Osteocyte (in vitro differentiated cells): ENCODE measurements around the gene DCTN2. TPM values are rescaled to one million over a fixed set of nuclear protein-coding genes. Genes with fewer than 3 reads are reported as not detected.
"Not testable (repeated sequence)": the region's sequence is repeated elsewhere in the genome, so short reads cannot be mapped to it uniquely, and the experiment has no call there.

Experiments
- DNase-seq: peaks from one replicate; pipeline ENCODE4 v3.0.0; 2021; ENCODE audit warnings: mixed read lengths; ENCODE audit not compliant: unreplicated experiment; ENCODE audit errors: extremely low spot score
- H3K27ac Mint-ChIP-seq: one replicate; pipeline ENCODE4 v1.8.0; 2021; ENCODE audit warnings: mild to moderate bottlenecking, mixed read lengths; ENCODE audit not compliant: unreplicated experiment
- H3K27me3 Mint-ChIP-seq: one replicate; pipeline ENCODE4 v1.8.0; 2021; ENCODE audit warnings: mixed read lengths; ENCODE audit not compliant: unreplicated experiment
- H3K36me3 Mint-ChIP-seq: one replicate; pipeline ENCODE4 v1.8.0; 2021; ENCODE audit warnings: mixed read lengths; ENCODE audit not compliant: unreplicated experiment
- H3K4me1 Mint-ChIP-seq: one replicate; pipeline ENCODE4 v1.8.0; 2021; ENCODE audit warnings: mixed read lengths; ENCODE audit not compliant: unreplicated experiment
- H3K4me3 Mint-ChIP-seq: one replicate; pipeline ENCODE4 v1.8.0; 2021; ENCODE audit warnings: mild to moderate bottlenecking, moderate library complexity, mixed read lengths; ENCODE audit not compliant: unreplicated experiment
- H3K9me3 Mint-ChIP-seq: one replicate; pipeline ENCODE4 v1.8.0; 2021; ENCODE audit warnings: mixed read lengths; ENCODE audit not compliant: unreplicated experiment
- CTCF ChIP-seq: fragments of 200-600 bp; sonication (generic); IDR thresholded peaks from 2 replicates; pipeline ENCODE4 v1.5.0; 2021; ENCODE audit warnings: antibody characterized with exemption, mild to moderate bottlenecking, moderate library complexity
- total RNA-seq: library from RNA; stranded (reverse); gene quantifications from 2 replicates; pipeline ENCODE4 v1.2.1, GENCODE V29; 2021

The DCTN2 gene
- total RNA-seq, 1 donor from 2014 or later: 149 TPM

GRCh38 chr12:57576613-57577160 lies 29.7 kb upstream of the DCTN2 start:
- no peak for TF ChIP-seq CTCF
- no peak for DNase-seq
- peaks cover 9% of the 10 kb centered on the region for H3K27me3 Mint-ChIP-seq
- no peak overlapping the region for H3K27ac Mint-ChIP-seq
- no peaks in the 10 kb centered on the region for H3K36me3 Mint-ChIP-seq
- no peak overlapping the region for H3K4me3 Mint-ChIP-seq
- H3K9me3 Mint-ChIP-seq: no peaks in the 10 kb centered on the region
- no peaks in the 10 kb centered on the region for H3K4me1 Mint-ChIP-seq

DNA sequence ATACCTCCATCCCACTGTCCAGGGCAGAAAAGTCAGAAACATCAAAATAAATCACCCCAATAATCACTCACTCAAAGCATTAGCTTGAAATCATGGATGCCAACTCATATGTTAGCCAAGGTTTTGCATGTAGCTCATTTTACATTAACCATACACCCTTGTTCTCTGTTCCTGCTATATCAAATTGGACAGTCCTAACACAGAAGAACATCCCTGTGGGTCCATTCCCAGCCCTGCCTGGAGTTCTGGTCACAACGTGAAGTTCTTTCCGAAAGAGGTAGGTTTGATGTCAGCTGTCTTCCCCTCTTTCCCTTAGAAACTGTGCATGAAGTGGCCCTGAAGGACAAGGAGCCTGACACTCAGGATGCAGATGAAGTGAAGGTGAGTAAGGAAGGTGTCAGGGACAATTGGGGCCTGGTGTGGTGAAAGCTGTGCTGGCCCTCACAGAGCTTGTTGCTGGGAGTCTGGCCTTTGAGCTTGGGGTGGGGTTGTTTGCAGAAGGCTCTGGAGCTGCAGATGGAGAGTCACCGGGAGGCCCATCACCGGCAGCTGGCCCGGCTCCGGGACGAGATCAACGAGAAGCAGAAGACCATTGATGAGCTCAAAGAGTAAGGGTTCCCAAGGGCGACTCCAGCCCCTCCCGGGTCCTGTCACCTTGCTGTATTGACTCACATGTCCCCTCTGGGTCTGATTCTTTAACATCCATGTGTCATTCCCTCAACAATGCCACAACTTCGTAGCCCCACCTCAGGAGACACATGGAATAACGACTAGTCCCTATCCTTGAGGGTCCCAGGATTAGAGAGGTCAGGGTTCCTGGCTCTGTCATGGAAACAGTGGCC lies 29.0 kb upstream of the DCTN2 start:
- no peak for DNase-seq
- Mint-ChIP-seq H3K27me3 (peaks cover 12% of the 10 kb centered on the region), H3K9me3 (no peaks in the 10 kb centered on the region), H3K36me3 (no peaks in the 10 kb centered on the region), H3K4me3 (no peak overlapping the region), H3K4me1 (no peaks in the 10 kb centered on the region), H3K27ac (no peak overlapping the region)
- no peak for TF ChIP-seq CTCF

DNA sequence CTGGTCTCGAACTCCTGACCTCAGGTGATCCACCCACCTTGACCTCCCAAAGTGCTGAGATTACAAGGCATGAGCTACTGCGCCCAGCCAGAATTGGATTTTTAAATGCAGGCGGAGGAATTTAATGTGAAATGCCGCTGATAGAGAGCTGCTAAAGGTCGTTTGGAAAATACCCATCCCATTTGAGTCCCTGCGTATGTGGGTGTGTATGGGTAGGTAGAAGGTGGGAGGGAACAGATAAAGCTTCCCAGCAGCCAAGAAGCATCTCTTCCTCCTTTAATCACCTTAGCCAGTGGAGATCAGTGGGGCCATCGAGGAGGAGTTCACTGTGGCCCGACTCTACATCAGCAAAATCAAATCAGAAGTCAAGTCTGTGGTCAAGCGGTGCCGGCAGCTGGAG lies 27.8 kb upstream of the DCTN2 start:
- Mint-ChIP-seq H3K4me1 (no peaks in the 10 kb centered on the region), H3K9me3 (no peaks in the 10 kb centered on the region), H3K27ac (no peak overlapping the region), H3K36me3 (no peaks in the 10 kb centered on the region), H3K4me3 (no peak overlapping the region), H3K27me3 (peaks cover 10% of the 10 kb centered on the region)
- TF ChIP-seq CTCF: no peak
- DNase-seq: no peak

DNA sequence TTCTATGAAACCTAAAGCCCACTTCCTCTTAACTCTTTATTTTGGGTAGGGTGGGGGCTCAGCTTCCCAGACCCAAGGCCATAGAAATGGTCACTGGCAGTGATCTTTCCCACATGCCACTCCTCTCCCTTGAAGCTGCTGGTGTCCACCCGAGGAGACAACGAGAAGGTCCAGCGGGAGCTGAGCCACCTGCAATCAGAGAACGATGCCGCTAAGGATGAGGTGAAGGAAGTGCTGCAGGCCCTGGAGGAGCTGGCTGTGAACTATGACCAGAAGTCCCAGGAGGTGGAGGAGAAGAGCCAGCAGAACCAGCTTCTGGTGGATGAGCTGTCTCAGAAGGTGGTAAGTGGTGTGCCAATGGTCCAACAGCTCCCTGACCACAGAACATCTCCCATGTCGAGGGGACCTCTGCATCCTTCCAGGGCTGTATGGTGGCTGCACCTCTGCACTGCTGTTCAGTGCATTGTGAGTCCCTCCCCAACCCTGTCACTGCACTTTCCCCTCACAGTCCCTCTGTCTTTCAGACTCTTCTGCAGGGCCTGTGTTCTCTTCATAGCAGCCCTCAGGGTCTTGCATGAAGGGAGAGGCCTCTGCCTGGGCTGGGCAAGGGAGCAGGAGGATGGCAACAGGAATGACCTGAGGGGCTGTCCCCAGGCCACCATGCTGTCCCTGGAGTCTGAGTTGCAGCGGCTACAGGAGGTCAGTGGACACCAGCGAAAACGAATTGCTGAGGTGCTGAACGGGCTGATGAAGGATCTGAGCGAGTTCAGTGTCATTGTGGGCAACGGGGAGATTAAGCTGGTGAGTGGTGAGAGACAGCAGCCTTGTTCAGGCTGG lies 25.2 kb upstream of the DCTN2 start:
- Mint-ChIP-seq H3K9me3 (no peaks in the 10 kb centered on the region), H3K4me3 (no peak overlapping the region), H3K27me3 (peaks cover 3% of the 10 kb centered on the region), H3K36me3 (no peaks in the 10 kb centered on the region), H3K4me1 (no peaks in the 10 kb centered on the region), H3K27ac (no peak overlapping the region)
- no peak for DNase-seq
- no peak for TF ChIP-seq CTCF

GRCh38 chr12:57570438-57570837 lies 23.4 kb upstream of the DCTN2 start:
- H3K36me3 Mint-ChIP-seq, H3K27ac Mint-ChIP-seq, H3K9me3 Mint-ChIP-seq, H3K4me3 Mint-ChIP-seq, DNase-seq, H3K4me1 Mint-ChIP-seq, H3K27me3 Mint-ChIP-seq: not testable (repeated sequence)
